ENCODE measurements around the gene TRAPPC6A.

Gene TRAPPC6A

DNA sequence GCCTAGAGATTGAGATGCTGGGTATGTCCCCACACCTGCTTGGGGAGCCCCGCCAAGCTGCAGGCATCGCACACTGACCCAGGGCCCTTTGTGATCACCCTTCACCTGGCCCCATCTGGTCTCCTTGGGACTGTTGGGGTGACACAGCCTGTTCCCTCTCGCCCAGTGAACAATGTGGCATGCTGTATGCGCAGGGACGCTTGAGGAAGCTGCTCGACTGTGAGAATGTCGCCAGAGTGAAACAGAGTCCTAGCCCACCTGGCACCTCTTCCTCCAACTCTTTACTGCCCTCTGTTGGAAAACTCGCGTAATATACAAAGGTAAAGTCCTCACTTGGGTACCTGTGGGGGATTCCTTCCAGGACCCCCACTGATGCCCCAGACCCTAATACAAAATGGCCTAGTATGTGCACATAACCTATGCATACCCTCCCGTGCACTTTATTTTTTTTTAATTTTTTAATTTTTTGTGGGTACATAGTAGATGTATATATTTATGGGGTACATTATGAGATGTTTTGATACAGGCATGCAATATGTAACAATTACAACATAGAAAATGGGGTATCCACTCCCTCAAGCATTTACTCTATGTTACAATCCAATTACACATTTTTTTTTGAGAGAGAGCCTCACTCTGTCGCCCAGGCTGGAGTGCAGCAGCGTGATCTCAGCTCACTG is 9.5 kb upstream of the TRAPPC6A start:
- no peak for DNase-seq (ENCODE audit: low read depth)
- no peak overlapping the region for H3K4me3 ChIP-seq (ENCODE audit: low read depth, low read length)

DNA sequence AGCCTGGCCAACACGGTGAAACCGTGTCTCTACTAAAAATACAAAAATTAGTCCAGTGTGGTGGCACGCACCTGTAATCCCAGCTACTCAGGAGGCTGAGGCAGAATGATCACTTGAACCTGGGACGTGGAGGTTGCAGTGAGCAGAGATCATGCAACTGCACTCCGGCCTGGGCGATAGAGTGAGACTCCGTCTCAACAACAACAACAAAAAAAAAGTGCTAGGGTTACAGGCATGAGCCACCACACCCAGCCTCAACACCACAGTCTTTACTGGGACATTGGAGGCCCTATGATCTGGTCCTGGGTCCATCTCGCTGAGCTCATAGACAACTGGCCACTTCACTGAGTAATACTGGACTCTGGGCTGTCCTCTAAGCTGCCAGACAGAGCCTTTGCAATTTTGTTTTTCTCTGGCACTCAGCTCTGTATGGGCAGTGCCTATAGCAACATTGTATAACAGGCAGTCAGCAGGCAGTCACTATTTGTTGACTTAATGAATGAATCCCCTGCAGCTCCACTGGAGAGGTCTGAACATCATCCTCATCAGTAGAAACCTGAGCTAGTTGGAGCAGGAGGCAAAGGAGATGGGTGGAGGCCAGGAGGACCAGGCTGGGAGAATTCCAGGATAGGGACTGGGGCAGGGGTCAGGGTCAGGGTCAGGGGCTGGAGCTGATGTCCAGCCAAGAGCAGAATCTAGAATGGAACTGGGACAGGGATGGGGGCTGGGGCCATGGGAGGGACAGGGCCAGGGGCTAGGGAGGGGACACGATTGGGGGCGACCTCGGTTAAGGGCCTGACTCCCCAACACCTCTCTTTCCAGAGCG is 8.7 kb upstream of the TRAPPC6A start:
- no peak for DNase-seq (ENCODE audit: low read depth)
- H3K4me3 ChIP-seq (ENCODE audit: low read depth, low read length): no peak overlapping the region

DNA sequence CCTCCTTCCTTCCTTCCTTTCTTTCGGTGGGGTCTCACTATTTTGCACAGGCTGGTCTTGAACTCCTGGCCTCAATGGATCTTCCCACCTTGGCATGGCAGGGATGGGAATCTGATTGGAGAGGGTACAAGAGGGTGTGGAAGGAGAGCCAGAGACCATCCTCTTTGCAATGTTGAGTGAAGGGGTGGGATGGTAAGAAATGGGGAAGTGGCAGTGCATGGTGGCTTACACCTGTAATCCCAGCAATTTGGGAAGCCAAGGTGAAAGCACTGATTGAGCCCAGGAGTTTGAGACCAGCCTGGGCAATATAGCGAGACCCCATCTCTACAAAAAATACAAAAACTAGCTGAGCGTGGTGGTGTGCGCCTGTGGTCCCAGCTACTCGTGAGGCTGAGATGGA is 6.1 kb upstream of the TRAPPC6A start:
- DNase-seq (ENCODE audit: low read depth): no peak
- no peak overlapping the region for H3K4me3 ChIP-seq (ENCODE audit: low read depth, low read length)

DNA sequence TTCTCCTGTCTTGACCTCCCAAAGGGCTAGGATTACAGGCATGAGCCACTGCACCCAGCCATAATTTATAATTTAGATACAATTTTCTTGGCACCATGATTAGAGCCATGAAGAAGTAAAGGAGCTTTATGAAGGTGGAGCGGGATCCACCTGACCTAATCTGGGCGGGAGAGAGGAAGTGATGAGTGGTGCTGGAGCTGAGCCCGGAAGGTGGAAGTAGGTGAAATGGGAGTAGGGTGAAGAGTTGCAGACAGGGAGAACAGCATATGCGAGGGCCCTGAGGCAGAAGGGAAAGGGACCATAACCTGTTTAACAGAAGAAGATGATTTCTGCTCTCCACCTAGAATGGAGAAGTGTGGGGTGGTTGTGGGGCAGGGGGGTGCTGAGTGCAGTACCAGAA is 4.7 kb upstream of the TRAPPC6A start:
- no peak for DNase-seq (ENCODE audit: low read depth)
- H3K4me3 ChIP-seq (ENCODE audit: low read depth, low read length): no peak overlapping the region

DNA sequence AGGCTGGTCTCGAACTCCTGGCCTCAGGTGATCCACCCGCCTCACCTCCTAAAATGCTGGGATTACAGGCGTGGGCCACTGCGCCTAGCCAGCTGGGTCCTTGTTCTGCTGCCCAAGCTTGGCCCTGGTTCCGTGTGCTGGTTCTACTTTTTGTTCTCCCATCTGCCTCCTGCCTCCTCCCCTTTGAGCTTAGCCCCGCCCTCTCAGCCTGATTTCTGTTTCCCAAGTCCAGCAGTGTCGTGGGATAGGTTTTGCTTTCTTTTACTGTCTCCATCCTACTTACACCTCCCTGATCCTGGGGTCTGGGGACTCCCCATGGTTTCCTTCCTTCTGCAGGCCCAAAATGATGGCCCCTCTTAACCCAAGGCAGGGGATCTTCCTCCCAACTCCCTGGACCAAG is 2.9 kb upstream of the TRAPPC6A start:
- DNase-seq (ENCODE audit: low read depth): no peak
- H3K4me3 ChIP-seq (ENCODE audit: low read depth, low read length): no peak overlapping the region

DNA sequence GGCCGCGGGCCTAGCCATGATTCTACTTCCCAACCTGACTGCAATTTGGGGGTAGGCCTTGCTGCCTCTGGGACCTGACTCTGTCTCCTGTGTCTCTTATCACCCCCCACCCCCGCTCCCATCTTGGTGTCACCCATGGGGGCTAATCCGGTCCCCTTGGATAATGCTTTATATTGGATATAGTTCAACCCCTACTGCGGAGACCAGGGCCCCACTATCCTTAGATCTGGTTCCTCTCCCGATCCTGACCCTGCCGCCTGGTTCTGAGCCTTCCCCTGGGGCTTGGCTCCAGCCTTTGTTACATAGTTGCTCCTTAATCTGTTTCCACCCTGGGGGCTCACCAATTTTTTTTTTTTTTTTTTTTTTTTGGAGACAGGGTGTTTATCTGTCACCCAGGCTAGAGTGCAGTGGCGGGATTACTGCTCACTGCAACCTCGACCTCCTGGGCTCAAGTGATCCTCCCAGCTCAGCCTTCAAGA is 1.9 kb upstream of the TRAPPC6A start:
- no peak for DNase-seq (ENCODE audit: low read depth)
- peak overlapping the region; percentile 92 for H3K4me3 ChIP-seq (ENCODE audit: low read depth, low read length)

DNA sequence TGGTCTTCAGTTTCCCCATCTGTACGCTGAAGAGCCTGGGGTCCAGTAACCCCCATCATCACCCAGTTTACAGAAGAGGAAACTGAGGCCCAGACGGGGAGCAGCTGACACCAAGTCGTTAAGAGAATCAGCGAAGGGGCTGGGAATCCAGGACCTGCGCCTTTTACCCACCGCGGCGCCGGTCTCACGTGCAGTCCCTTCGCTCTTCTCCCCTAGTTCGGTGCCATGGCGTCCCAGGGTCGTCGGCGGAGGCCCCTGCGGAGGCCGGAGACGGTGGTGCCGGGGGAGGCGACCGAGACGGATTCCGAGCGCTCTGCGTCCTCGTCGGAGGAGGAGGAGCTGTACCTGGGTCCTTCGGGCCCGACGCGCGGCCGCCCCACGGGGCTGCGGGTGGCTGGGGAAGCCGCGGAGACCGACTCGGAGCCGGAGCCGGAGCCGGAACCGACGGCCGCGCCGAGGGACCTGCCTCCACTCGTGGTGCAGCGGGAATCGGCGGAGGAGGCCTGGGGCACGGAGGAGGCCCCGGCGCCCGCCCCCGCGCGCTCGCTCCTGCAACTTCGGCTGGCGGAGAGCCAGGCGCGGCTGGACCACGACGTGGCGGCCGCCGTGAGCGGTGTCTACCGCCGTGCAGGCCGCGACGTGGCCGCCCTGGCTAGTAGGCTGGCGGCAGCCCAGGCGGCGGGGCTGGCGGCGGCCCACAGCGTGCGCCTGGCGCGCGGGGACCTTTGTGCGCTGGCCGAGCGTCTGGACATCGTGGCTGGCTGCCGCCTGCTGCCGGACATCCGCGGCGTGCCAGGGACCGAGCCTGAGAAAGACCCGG is 1.2 kb upstream of the TRAPPC6A start:
- DNase-seq (ENCODE audit: low read depth): no peak
- H3K4me3 ChIP-seq (ENCODE audit: low read depth, low read length): peak overlapping the region; percentile 92

DNA sequence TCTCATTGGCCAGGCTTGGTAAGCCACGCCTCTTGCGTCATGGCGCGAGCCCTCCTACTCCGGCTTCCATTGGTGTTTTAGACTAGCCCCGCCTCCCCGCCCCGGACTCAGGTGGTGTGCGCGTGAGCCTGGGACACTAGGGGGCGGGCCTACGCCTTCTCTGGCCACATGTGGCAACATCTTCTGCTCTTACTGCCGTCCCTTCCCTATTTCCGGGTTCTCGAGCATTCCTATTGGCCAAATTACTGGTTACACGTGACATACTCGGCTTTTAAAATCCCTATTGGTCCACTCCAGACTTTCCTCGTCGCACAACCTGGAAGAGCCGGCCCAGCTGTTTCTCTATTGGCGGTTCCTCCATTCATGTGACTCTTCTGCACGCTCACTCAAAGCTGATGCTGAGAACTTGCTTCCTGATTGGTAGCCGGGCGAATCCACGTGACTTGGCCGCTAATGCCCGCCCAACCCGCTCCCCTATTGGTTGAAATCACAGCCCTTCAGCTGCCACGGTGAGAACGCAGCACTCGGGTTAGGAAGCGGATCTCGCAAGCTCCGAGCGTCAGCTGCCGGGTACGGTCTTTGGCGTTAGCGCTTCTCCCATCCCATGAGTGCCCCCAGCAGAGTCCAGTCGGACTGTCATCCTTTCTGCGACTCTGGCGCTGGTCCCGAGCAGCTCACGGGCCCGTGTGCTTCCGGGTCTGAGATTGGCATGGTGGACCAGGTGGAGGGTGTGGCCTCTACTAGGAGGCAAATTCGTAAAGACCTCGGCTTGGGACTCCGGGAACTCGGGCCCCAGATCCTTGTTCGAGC is 430 bp upstream of the TRAPPC6A start, which contains the start of gene BLOC1S3:
Gene BLOC1S3 (plus strand): TSS at position 523 of the 810 bp plus-strand sequence. CDS start 513 bp downstream, outside the sequence.
- DNase-seq (ENCODE audit: low read depth): peak; percentile 100
- peak within 1 kb of the TSS; percentile 92 for H3K4me3 ChIP-seq (ENCODE audit: low read depth, low read length)

DNA sequence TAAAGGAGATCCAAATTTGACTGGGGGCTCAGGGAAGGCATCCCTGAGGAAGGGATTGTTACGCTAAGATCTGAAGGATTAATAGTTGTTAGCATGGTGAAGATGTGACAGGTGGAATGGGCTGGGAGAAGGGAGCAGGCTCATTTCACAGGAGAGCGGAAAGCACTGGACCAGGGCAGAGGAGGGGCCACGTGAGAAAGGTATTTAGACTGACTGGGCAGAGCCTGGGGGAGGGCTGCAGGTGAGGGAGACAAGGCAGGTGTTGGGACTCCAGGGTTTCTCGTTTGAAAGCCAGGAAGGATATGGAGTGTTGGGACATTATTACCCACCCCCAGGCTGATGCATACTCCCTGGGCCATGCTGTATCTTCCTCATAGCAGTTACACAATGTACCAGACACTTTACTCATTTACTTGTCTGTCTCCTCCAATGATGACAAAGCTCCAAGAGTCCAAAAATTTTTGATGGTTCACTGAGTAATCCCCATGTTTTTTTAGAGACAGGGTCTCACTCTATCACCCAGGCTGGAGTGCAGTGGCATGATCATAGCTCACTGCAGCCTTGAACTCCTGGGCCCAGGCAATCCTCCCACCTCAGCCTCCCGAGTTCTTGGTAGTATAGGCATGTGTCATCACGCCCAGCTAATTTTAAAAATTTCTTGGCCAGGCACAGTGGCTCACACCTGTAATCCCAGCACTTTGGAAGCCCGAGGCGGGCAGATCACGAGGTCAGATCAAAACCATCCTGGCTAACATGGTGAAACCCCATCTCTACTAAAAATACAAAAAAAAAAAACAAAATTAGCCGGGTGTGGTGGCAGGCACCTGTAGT is 2.3 kb downstream of the TRAPPC6A start:
- no peak overlapping the region for H3K4me3 ChIP-seq (ENCODE audit: low read depth, low read length)
- no peak for DNase-seq (ENCODE audit: low read depth)

DNA sequence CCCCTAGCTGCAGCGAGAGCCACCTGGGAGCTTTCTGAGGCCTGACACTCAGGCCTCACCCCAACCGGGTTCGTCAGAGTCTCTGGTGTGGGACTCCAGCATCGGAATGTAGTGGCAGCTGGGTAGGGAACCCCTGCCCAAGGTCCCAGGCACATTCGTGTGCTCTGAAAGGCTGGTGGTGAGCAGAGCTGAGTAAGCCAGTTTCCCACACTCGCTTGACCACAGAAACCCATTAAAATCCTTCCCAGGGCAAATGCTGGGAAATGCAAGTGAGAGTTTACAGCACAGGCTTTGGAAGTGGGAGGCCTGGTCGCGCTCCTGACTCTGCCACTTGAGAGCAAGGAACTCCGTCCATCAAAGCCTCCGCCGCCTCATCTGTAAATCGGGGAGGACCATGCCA is 4.2 kb downstream of the TRAPPC6A start:
- peak; percentile 60 for DNase-seq (ENCODE audit: low read depth)
- H3K4me3 ChIP-seq (ENCODE audit: low read depth, low read length): no peak overlapping the region

DNA sequence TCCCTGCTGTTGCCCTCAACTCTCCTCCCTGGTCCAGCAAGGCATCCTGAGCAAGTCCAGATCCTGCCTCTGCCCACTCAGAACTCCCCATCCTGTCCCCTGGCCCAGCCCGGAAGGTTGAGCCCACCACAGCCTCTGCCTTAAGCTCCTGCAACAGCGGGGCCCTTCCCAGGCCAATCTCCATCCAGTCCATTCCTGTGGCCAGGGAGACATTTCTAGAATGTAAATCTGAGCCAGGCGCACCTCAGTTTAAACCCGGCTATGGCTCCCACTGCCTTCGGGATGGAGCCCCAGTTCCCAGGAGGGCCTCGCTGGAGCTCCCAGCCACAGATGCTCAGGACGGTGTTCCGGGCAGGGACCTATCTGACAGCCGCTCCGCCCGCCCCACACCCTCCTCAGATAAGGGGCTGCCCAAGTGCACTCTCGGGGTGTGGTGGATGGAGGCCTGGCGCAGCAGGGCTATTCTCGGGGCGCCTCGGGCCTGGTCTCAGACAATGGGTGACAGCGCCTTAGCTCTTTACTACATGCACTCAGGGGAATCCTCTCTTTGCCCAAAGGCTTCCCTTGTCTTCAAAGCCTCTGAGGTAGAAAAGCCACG is 5.3 kb downstream of the TRAPPC6A start:
- H3K4me3 ChIP-seq (ENCODE audit: low read depth, low read length): no peak overlapping the region
- DNase-seq (ENCODE audit: low read depth): no peak

DNA sequence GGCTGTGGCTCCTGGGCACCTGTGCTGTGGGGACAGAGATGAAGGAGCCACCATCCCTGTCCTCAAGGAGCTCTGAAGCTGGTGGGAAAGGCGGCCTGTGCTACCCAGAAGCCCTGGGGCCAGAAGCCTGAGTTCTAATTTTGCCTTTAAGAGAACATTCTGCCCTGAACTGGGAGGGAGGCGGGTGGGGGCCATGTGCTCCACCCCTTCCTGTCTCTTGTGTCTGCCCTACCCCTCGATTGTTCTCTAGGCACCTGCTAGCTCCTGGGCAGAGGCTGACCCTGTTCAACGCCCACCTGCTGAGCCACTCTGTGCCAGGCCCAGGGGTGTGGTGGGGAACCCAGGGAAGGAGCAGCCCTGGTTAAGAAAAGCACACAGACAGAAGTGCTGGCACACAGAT is 5.9 kb downstream of the TRAPPC6A start:
- DNase-seq (ENCODE audit: low read depth): no peak
- H3K4me3 ChIP-seq (ENCODE audit: low read depth, low read length): no peak overlapping the region

DNA sequence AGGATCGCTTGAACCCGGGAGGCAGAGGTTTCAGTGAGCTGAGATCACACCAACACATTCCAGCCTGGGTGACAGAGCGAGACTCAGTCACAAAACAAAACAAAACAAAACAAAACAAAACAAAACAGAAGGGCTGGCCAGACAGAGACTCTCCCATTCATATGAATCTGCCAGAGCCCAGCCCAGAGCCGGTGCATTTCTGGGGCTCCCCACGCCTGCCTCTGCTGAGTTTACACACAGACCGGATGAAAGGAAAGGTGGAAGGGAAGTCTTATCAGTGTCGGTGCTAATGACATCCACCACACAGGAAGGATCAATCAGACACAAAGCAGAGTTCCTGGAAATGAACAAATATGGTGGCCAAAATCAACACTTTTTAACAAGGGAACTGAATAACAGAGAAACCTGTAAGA is 6.8 kb downstream of the TRAPPC6A start:
- no peak overlapping the region for H3K4me3 ChIP-seq (ENCODE audit: low read depth, low read length)
- DNase-seq (ENCODE audit: low read depth): no peak

DNA sequence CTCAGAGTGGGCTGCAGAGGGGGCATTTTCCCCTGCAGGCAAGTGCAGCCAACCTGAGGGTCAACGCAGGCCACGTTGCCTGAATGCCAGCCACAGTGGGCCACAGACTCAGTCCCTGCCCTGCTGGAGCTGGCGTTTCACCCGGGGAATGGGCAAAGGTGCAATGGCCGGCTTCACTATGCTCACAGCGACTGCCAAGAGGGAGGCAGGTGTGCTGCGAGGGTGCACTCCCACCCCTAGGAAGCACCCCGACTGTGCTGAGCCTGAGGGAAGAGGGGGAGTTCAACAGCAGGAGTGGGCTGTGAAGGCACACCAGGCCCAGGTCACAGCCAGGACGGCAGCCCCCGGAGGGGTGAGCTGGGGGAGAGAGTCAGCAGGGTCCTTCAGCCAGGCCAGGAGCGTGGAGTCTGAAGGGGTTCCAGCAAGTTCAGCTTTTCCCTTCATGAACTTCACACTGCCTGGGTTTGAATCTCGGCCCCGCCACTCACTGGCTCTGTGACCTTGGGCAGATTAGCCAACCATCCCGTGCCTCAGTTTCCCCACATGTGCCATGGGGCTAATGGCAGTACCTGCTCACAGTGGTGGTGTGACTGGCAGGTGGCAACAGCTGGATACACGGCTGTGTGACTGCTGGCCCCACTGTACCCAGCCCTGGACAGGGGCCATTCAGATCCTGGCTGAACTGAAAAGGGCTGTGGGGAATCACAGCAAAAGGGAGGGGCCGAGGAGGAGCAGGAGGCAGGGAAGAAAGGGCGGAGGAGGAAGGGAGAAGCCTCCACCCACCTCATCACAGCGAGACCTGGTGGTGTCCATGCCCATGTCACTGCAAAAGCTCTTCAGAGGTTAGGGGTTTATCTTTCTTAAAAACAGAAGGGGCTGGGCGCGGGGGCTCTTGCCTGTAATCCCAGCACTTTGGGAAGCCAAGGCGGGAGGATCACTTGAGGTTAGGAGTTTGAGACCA is 7.6 kb downstream of the TRAPPC6A start:
- no peak for DNase-seq (ENCODE audit: low read depth)
- H3K4me3 ChIP-seq (ENCODE audit: low read depth, low read length): no peak overlapping the region

DNA sequence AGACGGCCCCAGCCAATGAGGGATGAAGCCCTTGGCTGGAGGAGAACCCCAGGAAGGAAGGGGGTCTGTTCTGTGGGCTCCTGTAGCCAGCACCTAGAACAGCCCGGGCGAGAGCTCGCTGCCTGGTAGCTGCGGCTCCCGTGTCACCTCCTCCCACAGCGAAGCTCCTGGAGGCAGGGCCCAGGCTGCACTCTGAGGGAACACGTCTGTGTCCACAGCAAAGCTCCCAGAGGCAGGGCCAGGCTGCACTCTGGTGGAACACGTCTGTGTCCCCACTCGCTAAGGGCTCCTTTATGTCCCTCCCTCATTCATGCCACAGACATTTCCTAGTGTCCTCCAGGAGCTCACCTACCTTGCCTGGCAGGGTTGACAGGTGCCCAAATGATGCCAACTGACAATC is 8.4 kb downstream of the TRAPPC6A start:
- H3K4me3 ChIP-seq (ENCODE audit: low read depth, low read length): no peak overlapping the region
- DNase-seq (ENCODE audit: low read depth): no peak

DNA sequence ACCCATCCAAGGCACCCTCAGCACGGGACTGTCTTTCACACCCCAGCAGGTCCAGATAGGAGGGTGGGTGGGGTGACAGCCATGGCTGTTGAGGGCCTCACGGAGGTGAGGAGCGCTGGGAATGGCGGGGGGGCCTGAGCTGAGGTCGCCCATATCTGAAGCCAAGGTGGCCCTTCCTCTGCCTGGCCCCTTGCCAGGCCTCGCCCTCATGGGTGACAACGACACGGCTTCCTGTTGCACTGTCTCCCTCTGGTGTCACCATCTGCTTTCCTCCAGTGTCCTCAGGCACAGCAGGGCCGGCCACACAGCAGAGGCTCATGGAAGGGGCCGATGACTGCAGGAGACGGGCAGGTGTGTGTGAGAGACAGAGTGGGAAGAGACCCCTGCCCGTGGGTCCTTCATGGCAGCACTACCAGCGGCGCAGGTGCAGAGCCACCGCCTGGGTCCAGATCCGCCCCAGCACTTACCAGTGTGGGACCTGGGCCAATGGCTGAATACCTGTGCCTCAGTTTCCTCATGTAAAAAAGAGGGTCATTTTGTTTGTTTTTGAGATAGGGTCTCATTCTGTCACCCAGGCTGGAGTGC is 9.2 kb downstream of the TRAPPC6A start:
- H3K4me3 ChIP-seq (ENCODE audit: low read depth, low read length): no peak overlapping the region
- DNase-seq (ENCODE audit: low read depth): no peak

Measured in skeletal muscle cell (primary cell).